Left hindlimb (tissue), 1 donor: ENCODE measurements around the gene LYSMD2.
"Not testable (repeated sequence)": the region's sequence is repeated elsewhere in the genome, so short reads cannot be mapped to it uniquely, and the experiment has no call there.

ENCODE experiments used
- DNase-seq: peaks from one replicate; pipeline ENCODE4 v3.0.0-alpha.2; 2018

The LYSMD2 gene, protein sequence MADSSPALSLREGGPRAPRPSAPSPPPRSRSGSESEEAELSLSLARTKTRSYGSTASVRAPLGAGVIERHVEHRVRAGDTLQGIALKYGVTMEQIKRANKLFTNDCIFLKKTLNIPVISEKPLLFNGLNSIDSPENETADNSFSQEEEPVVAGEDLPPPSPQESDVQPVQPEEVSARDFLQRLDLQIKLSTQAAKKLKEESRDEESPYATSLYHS

DNA sequence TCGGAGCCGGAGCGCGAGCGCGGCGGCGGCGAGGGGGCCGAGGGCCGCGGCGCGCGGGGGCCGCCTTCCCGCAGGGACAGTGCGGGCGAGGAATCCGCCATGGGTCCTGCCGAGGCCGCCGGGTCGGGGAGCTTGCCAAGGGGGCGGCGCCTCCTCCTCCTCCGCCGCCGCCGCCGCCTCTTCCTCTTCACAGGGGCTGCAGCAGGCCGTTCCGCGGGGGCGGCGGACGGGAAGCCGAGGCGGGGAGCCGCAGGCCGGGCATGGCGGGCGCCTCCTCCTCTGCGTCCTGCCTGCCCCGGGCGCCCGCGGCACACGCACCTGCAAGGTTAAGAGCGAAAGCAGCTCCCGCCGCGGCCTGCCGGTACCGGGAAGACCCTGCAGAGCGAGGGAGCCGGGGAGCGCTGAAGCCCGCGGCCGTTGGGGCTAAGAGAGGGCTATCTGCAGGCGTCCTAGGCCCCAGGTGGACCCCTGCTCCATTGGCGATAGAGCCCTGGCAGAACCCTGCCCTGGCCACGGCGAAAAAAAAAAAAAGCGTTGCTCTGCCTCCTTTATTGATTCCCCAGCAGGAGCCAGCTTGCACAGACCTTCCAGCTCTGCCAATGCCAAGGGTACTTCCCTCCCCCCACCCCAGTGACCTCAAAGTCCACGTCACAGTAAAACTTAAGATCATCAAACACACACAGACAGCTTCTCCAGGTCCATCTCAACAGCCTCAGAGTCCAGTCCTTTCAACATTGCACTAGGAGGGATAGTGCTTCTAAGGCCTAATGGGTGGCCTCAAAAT lies at the start of gene LYSMD2:
TSS of gene LYSMD2 (minus strand) at position 134 of the 784 bp plus-strand sequence. CDS start at position 101, 33 bp downstream.
- peak; percentile 82 for DNase-seq

DNA sequence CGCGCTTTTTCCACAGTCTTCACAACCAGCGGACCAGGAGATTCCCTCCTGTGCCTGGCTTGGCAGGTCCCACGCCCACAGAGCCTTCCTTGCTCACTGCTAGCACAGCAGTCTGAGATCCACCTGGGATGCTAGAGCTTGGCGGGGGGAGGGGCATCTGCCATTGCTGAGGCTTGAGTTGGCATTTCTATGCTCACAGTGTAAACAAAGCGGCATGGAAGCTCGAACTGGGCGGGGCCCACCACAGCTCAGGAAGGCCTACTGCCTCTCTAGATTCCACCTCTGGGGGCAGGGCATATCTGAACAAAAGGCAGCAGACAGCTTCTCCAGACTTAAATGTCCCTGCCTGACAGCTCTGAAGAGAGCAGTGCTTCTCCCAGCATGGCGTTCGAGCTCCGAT lies 49.7 kb upstream of the LYSMD2 start:
- DNase-seq: not testable (repeated sequence)

DNA sequence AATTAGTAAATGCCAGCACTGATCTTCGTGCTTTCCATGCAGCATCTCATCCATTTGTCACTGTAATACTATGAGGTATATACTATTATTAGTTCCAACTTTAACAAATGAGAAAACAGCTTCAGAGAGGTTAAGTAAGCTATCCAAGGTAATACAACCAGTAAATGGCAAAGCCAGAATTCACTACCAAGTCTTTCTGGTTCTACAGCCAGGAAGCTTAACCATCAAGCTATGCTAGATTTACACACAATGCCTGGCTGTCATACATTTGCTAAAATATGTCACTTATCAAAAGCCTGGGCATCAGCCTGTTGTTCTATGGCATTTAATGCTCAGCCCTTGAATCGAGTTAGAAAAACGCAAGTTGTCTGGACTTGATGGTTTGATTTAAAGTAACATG lies 46.5 kb upstream of the LYSMD2 start:
- no peak for DNase-seq

DNA sequence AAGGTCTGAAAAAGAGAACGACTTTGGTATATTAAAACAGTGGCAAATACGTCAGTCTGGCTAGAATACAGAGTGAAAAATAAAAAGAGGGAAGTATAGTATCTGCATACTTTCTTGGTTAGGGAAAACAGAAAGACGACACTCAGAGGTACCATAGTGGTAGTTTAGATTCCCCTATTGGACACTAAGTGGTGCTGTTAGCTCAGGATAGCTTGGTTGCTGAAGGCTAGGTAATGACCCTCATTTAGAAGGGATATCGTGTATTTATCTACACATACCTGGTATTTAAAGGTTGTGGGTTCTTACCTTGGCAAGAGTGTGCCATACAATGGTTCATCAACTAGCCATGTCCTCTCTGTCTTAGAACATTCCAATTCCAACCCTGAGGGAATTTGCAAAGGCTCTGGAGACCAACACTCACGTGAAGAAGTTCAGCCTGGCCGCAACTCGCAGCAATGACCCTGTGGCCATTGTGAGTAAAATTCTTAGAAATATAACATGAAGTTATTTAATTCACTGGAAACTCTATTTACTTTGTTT lies 45.0 kb upstream of the LYSMD2 start:
- DNase-seq: no peak

DNA sequence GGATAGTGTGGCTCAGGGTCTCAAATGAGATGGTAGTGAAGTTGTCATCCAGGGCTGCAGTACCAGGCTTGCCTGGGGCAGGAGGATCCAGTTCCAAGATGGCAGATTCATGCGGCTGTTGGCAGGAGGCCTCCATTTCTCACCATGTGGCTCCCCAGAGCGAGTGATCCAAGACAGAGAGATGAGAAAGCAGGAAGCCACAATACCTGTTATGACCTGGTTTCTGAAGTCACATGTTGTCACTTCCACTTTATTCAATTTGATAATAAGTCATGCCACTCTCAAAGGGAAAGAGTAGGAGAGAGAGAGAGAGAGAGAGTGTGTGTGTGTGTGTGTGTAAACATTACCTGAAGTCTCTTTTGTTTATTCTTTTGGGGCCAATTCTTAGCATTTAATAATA lies 44.1 kb upstream of the LYSMD2 start:
- DNase-seq: no peak

DNA sequence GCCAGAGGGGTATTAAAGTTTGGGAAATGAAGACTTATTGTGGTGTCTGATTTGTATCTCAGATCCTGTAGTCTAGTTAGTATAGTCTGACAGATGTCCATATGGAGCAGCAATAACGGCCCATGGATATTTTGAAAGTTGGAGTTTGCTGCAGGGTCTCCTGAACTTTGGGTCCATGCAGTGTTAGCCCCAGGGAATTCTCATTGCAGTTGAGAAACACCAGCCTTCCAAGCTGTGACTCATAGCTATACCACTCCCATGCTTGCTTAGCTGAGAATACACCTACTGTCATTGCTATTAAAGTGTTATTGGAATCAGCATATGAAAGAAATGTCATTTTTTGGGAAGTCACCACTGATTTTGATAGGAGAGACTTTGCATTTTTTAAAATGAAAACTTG lies 43.2 kb upstream of the LYSMD2 start:
- DNase-seq: no peak

DNA sequence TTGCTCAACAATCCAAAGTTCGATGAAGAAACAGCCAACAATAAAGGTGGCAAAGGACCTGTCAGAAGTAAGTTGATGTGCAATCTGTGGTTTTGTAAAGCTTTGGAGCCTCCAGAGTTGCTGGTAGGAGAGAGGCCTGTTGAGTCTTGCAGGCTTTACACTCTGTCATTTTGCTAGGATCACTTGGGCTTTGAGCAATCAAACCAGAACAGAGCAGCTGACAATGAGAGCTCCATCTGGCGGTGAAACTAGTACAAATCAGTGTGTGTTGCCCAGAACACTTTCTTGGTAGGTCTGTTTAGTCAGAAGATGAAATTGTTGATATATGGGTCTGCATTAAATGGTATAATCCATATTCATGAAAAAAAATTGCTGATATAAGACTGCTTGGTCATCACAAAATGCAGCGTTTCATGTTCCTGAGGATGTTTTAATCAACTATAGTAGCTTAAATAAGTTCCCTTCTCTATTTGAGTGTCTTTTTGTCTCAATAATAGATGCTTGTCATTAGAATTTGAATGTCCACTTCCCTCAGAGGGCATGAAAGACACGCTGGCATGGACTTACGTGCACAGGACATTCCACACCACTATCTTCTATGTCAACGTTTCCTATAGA lies 39.6 kb upstream of the LYSMD2 start:
- DNase-seq: peak; percentile 60

DNA sequence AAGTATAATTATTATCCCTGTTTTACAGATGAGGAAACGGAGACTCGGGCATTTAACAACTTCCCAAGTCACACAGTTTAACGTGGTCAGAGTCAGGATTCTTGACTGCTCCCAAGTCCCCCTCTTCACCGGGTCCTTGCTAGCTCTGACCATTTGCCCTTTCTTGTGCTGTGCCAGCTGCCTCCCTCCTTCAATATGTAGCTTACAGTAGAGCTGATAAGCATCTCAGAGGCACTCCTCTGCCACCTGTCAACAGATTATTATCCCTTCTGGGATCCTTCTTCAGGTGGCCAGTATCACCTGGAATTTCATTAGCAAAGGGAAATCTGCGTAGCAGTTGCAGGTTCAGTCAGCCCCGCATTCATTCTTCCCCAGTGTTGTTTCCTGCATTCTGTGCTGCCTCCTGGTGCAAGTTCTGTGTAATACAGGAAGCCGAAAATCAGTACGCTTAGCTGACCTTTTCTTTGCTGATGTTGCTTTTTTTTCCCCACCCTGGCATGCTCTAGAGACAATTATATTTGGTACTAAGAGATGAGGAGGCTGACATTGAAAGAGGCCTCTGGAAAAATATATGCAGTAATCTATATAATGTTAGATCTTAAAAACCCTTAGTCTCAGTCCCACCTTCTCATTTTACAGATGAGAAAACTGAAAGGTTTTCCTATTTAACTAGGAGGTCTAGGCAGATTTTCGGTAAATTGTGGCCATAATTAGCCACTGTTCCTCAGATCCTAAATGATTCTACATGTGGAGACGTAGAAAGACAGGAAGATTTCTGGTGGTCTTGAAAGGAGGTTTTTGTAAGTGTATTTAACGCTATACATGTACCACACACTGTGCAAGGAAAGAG lies 38.7 kb upstream of the LYSMD2 start:
- no peak for DNase-seq

DNA sequence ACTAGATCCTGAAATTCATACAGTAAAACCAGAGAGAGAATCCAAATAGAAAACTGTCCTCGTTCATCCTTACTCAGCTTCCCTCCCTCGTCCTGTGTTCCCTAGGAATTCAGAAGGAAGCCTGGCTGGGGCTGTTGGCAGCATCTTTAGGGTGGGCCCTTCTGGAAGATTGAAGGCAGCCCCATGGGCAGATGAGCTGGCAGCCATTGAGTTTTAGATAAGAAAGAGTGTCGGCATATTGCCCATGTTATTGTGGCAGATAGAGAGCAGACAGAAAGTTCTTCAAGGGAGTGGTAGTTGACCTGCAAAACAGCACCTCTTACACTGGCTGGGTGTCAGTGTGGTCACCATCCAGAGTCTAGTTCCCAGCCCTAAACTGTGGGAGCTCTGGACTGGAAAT lies 37.5 kb upstream of the LYSMD2 start:
- DNase-seq: no peak

DNA sequence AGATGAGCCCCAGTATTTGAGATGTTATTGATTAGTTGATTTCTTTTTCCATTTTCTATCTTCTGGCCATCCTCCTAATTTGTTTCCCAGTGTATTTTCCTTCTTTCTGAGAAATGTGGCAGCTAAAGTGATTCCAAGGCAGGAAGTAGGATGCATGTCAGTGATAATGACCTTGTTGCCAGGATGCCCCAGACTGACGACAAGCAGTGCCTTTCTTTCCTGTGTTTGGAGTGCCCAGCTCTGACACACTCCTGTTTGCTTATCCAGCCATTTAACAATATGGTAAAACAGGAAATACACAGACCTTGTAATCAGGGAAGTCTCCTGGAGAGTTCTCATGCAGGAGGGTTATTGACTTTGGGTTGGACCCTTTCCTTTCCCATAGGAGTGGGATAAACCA lies 34.3 kb upstream of the LYSMD2 start:
- DNase-seq: no peak

DNA sequence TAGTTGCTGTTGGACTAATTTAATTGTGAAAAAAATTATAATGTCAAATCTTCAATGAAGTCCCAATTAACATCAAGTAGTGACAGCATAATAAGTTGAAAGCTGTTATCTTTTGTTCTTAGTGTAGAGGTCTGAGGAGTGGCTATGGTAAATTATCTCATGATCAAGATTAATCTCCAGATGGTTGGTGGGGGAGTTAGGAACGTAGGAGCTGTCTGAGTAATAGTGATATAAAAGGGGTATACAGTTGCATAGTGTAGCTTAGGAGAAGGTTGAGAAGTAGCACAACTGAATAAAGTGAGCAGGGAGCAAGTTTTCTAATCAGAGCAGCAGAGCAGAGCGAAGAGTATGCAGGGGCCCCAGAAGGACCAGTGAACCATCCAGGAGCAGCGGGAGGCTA lies 33.4 kb upstream of the LYSMD2 start:
- DNase-seq: no peak

DNA sequence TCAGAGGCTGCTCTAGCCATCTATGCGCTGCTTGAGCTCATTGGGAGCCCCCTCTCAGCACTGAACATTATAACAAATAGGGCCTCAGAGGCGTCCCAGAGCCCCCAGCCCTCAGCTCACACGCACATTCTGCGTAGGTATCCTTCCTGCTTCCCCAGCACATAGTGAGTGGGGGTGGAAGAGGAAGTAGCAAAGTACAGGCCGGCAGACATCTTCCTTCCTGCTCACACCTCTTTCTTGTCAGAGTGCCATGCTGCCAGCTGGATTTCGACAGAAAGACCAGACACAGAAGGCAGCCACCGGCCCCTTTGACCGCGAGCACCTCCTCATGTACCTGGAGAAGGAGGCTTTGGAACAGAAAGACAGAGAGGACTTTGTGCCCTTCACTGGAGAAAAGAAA lies 30.6 kb upstream of the LYSMD2 start:
- no peak for DNase-seq

DNA sequence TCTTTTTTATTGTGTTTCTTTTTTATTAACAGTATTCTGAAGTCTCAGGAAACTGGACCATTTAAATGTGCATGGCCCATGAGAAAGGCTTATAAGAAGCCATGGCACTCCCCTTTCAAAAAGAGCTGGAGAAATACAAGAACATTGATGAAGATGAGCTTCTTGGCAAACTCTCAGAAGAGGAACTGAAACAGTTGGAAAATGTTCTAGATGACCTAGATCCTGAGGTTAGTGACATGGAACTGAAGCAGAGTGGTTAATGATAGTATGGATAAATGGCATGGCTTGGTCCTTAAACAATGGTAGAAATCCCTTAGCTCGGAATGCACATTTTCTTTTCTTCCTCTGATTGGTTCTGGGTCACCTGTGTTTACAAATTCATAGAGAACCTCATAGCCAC lies 28.9 kb upstream of the LYSMD2 start:
- DNase-seq: no peak

DNA sequence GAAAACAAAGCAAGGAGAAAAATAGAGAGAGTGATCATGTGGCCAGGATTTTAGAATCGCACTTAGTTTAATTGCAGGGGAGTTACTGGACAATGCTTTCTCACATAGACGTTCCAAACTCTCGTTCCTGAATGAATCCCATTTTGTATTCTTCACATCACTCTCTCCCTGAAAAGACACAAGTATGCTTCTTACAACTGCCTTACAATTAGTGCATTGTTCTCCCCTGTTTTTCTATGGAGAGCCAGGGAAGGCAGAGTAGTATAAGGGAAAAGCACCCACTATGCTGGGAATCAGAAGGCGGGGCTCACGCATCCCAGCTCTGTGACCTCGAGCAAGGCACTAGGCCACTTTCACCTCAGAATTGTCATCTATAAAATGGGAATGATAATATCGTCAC lies 28.3 kb upstream of the LYSMD2 start:
- no peak for DNase-seq

DNA sequence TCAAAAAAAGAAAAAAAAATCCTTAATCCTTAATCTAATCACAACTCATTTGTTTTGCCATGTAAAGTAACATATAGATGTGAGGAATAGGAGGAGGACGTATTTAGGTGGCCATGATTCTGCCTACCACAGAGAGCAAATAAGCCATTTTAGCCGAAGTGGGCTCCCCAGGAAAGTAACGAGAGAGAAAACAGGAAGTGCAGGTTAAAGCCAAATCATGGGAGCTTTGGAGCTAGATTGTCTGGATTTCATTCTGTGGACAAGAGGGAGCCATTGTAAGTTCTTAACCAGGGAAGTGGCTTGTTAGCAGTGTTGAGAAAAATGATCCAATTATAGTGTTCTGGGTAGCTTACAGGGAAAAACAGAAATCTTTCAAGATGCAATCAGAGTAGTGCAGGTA lies 23.4 kb upstream of the LYSMD2 start:
- no peak for DNase-seq

DNA sequence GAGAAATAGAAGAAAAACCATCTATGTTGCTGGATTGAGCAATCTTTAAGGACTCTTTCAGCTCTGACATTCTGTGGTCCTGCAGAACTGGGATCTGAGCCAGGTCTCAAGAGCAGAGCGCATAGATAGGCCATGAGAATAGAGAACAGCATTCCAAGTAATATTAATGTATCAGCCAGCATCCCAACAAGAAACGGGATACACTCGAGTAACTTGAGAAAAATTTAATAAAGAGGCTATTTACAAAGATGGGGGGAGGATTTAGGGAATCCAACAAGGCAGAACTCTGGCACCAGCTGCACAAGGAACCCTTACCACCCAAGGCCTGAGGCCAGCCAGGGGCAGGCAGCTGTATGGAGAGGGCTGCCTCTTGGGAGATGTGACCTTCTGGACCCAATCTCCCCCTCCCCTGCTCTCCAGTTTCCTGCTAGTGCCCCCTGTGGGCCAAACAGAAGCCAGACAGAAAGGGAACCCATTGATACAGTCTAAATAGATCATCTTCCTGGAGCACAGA lies 22.2 kb upstream of the LYSMD2 start:
- peak; percentile 42 for DNase-seq

DNA sequence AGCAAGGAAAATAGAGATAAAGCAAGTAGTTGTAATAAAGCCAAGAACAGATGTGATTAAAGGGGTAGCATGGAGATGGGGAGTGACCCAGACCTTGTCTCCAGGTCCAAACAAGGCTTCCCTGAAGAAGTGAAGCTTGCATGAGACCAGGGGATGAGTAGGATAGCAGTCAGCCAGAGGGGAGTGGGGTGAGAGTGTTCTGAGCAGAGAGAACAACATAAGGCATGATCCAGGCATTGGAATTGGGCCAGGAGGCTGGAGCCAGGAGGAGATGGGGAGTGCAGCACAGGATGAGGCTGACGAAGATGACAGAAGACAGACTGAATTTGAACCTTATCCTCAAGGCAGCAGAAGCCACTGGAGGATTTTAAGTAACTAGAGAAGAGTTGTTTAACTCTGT lies 21.2 kb upstream of the LYSMD2 start:
- DNase-seq: peak; percentile 67

DNA sequence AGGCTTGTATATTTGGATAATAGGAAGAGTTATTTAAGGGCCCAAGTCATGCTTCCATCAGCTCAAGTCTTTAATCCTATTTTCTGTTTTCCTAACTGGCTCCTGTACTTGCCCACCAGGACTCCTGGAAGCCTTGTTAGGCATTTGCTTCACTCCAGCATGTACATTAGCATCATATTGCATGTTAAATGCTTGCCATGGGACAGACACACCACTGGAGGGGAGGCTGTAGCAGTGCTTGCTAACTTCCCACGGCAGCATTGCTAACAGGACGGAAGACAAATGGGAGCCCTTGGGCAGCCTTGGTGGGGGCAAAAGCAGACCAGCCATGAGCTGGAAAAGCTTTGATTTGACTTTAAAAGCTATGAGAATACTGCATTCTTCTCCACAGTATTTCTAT lies 20.0 kb upstream of the LYSMD2 start:
- DNase-seq: no peak

DNA sequence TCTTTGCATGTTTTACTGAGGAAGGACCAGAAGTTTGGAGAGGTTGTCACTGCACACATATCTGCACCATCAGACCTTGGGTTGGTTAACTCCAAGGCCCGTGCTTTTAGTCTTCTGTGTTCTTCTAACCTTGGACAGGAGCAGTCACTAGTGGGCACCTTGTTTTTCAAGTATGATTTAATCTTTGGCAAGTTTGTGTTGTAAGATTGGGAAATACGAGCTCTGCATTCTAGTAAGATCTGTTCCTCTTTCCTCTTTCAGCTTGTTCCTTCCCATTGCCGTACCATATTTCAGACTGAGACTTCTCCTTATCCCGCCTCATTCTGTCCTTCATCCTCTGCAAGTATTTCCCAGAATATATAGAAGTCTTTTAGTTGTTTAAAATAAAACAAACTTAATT lies 19.0 kb upstream of the LYSMD2 start:
- DNase-seq: no peak

DNA sequence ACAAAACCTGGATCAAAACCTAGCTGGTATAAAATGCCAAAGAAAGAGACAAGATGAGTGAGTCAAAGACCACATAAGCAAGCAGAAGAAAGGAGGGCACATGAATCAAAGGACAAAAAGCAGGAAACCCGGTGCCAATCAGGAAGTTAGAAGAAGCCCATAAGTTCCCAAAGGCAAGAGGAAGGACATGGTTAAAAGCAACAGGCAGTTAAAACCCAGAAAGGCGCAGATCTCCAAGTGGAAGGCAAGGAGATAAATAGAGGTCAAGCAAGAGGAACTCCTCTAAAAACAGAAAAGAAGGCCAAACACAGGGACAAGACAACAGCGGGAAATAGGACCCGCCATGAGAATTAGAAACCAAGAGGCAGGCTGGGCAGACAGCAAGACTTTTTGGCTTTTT lies 18.3 kb upstream of the LYSMD2 start:
- no peak for DNase-seq

DNA sequence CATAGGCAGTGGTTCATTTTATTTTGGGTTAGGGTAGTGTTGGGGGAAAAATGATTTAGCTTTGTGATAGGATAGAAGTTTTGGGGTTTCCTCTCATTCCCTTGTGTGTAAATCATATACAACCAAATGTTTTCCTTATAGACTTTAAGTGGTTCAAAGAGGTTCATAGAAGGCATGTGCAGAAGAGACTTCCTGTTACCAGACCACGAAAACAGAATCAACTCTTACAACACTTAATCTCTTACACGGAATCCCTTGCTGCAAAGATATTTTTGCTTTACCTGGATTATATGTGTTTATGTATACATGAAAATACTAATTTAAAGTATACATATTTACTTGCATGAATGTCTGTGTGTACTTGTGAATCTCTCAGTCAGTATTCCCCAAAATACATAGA lies 16.8 kb upstream of the LYSMD2 start:
- DNase-seq: no peak

DNA sequence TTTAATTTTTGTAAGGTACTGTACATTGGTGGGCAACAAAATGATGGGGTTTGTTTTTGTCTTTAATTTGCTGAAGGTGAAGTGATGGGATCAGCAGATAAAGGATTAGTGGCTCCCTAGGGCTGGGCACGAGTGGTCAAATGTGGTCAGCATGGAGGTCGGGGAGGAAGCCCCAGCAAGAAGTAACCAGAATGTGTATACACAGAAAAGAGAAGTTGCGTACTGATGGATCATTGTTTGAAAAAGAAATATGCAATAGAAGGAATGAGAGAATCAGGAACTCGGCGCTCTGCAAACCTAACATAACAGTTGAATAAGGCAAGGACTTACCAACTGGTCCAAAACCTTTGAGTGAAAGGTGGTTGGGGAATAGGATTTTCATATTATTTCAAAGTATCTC lies 15.4 kb upstream of the LYSMD2 start:
- no peak for DNase-seq
